ENCODE results near the gene PSMA6. TPM values are rescaled to one million over a fixed set of nuclear protein-coding genes. Genes with fewer than 3 reads are reported as not detected.

PSMA6 gene
- total and polyA plus RNA-seq, 2 of the 8 experiments (the other 6 are each of a cell fraction or from before 2014, with no cell fraction given), result 180 to 238 TPM

GRCh38 chr14:35277179-35277578 is 15.0 kb upstream of the PSMA6 start:
- no peaks in the 10 kb centered on the region for H3K79me2 ChIP-seq (ENCODE audit: control insufficient read depth in 1 of 2, insufficient read depth in 2 of 2, low read length in 2 of 2)
- H3K14ac ChIP-seq (ENCODE audit: insufficient read length), result no peak overlapping the region
- no peaks in the 10 kb centered on the region for H3K79me1 ChIP-seq (ENCODE audit: low read depth, low read length)
- H3K4ac ChIP-seq (replicated peaks; ENCODE audit: insufficient read length, low read depth, low read length), result no peak overlapping the region
- no peak overlapping the region for H3K23ac ChIP-seq (ENCODE audit: insufficient read length)
- H2BK15ac ChIP-seq (ENCODE audit: low read length), result no peak overlapping the region
- H3K23me2 ChIP-seq (ENCODE audit: low read depth, low read length), result no peaks in the 10 kb centered on the region
- H3K9ac ChIP-seq (replicated peaks in 1 of 4; ENCODE audit: extremely low read depth in 1 of 4, low read depth in 3 of 4, low read length in 3 of 4), result no peak overlapping the region
- H3K9me3 ChIP-seq (ENCODE audit: insufficient read depth in 2 of 2, low read depth in 1 of 2, low read length in 1 of 2), result no peaks in the 10 kb centered on the region
- no peak overlapping the region for H3K18ac ChIP-seq (ENCODE audit: extremely low read depth, low read length)
- no peak overlapping the region for H4K8ac ChIP-seq (ENCODE audit: extremely low read depth, insufficient read depth, low read length)
- no peaks in the 10 kb centered on the region for H3K27me3 ChIP-seq (replicated peaks in 1 of 4; ENCODE audit: control insufficient read depth in 3 of 4, extremely low read depth in 1 of 4, insufficient read depth in 3 of 4, low read length in 3 of 4)
- H4K20me1 ChIP-seq (replicated peaks in 1 of 2; ENCODE audit: control insufficient read depth in 1 of 2, insufficient read depth in 2 of 2, low read length in 2 of 2), result no peaks in the 10 kb centered on the region
- no peak overlapping the region for H3K56ac ChIP-seq (replicated peaks; ENCODE audit: insufficient read length, low read depth, low read length)
- peaks cover 0 to 5% (median 2%) of the 10 kb centered on the region in 4 experiments; a peak in 2 of 8 replicates for H3K36me3 ChIP-seq (ENCODE audit: control insufficient read depth in 2 of 4, insufficient read depth in 4 of 4, low read length in 3 of 4)
- no peaks in the 10 kb centered on the region for H3K4me1 ChIP-seq (replicated peaks in 1 of 4; ENCODE audit: control insufficient read depth in 3 of 4, insufficient read depth in 4 of 4, low read length in 3 of 4)
- no peak overlapping the region for H3K4me2 ChIP-seq (ENCODE audit: insufficient read depth in 1 of 2, low read depth in 2 of 2, low read length in 2 of 2)
- 68% methylated on average over 4 of the region's 4 CpGs; no CpG with 5 or more reads in 1 of the 2 experiments for WGBS, 2 experiments (ENCODE audit: extremely low coverage in 1 of 2, insufficient coverage in 1 of 2, insufficient read length in 1 of 2, insufficient replicate concordance in 2 of 2, low coverage in 1 of 2, low lambda C conversion rate in 2 of 2, missing lambda C conversion rate in 1 of 2)
- no peak overlapping the region for H2BK120ac ChIP-seq (replicated peaks; ENCODE audit: low read depth, low read length)
- H4K91ac ChIP-seq (replicated peaks; ENCODE audit: insufficient read length, low read length), result no peak overlapping the region
- H2BK5ac ChIP-seq (ENCODE audit: low read depth, low read length), result no peak overlapping the region
- ChIA-PET POLR2A (ENCODE audit: partially characterized antibody) (interaction anchor here (0.6 to 1.6 kb wide), 3 partner anchors 11 to 193 kb away, joined by 3 to 5 read pairs (median 4); no protein-coding TSS in a partner anchor), CTCF (ENCODE audit: partially characterized antibody) (interaction anchor here (1.6 to 1.9 kb wide), 2 partner anchors 9 to 10 kb away, joined by 4 to 5 read pairs; no protein-coding TSS in a partner anchor)
- no peak overlapping the region for H4K5ac ChIP-seq (ENCODE audit: insufficient read length, low read depth, low read length)
- no peak for FAIRE-seq
- no peak overlapping the region for H3K4me3 ChIP-seq (ENCODE audit: extremely low read depth in 1 of 4, insufficient read depth in 2 of 4, low read depth in 3 of 4, low read length in 4 of 4)
- H2AFZ ChIP-seq (ENCODE audit: low read length), result no peak overlapping the region
- no peak overlapping the region for H3K27ac ChIP-seq (ENCODE audit: low read depth, low read length)
- TF ChIP-seq CHD2 (IDR thresholded peaks at IDR 0.05; ENCODE audit: low read length) (no peak), EGR1 (IDR thresholded peaks at IDR 0.05; ENCODE audit: borderline replicate concordance, low read depth, low read length) (no peak)
- no peak overlapping the region for H2AK5ac ChIP-seq (ENCODE audit: low read depth, low read length)
- no peak for DNase-seq (ENCODE audit: low read depth in 1 of 2, low spot score in 2 of 2)
- no peak overlapping the region for H2BK12ac ChIP-seq (ENCODE audit: low read depth, low read length)
- H2BK20ac ChIP-seq (ENCODE audit: low read length), result no peak overlapping the region
